ENCODE results near the gene SYNC.
"Not testable (repeated sequence)": the region's sequence is repeated elsewhere in the genome, so short reads cannot be mapped to it uniquely, and the experiment has no call there.

SYNC gene

GRCh38 chr1:32724678-32725614, 22.4 kb upstream of the SYNC start:
- peak in 1 of 3 experiments; percentile 21 for DNase-seq (ENCODE audit: low read depth in 3 of 3)

DNA sequence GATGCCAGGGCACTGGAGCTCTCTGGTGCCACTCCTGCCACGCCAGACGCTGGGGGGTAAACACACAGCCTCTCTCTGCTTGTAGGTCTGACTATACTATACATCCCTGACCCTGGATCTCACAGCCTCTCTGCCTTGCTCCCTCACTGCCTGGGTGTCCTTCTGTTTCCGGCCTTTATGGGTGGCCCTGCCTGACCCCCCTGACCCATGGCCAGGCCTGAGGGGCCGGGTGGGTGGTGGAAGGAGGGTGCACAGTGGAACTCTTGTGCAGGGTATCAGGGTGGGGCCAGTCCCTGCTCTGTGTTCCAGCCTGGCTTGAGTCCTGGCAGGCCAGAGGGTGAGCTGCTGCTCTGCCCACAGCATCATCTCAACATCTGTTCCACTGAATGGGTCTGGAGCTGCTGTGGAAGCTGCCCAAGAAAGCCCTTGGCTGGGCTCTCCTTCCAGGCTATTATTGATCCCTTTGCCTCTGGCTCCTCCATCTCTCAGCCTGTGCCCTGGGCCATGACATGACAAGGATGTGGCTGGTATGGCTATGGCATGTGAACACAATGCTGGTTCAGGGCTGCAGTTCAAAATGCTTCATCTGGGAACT, 17.2 kb upstream of the SYNC start:
- DNase-seq (ENCODE audit: low read depth in 3 of 3), result no peak

- DNase-seq (ENCODE audit: low read depth in 3 of 3), result no peak
Observed at GRCh38 chr1:32718527-32718926, 16.0 kb upstream of the SYNC start.

- no peak for DNase-seq (ENCODE audit: low read depth in 3 of 3)
Observed at GRCh38 chr1:32718036-32718435, 15.5 kb upstream of the SYNC start.

DNA sequence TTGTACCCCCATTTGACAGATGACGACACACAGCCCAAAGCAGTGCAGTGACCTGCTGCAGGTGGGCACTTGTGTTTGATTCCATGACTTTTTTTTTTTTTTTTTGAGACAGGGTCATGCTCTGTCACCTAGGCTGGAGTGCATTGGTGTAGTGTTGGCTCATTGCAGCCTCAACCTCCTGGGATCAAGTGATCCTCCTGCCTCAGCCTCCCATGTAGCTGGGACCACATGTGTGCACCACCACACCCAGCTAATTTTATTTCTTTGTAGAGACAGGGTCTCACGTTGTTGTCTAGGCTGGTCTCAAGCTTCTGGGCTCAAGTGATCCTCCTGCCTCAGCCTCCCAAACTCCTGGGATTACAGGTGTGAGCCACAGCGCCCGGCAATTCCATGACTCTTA, 14.9 kb upstream of the SYNC start:
- DNase-seq (ENCODE audit: low read depth in 3 of 3), result no peak

DNA sequence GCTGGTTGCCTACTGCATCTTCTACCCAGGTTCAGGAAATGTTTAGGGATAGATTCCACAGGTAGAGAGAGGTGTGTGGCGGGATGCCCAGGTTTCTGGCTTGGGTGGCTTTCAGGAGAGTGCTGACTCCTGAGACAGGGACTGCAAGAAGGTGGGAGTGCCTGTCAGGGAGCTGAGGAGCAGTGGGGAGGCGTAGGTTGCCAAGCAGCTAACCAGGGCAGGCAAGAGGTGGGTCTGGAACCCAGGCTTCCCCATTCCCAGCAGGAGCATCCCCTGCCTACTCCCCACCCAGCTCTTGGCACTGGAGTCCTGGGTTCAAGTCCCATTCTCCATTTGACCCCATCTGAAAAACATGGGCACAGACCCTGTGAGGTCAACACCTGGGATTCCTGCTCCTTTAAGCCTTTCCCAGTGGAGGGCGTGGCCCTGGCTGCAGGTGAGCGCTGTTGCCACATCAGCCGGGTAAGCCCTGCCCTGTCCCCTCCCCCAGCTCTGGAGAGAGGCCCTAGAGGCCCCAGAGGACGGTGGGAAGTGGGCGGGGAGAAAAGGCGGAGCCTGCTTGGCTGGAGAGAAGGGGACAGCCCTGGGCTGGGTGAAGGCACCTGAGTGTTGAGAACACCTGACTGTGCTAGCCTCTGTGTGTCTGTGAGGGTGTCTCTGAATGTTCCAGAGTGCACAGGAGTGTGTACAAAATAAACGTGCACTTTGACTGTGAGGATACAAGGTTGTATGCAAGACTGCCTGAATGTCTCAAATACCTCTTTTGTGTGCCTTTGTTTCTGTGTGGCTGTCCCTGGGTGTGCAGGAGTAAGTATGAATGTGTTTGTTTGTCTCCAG, 14.0 kb upstream of the SYNC start:
- peak in 2 of 3 experiments; percentile 21 to 71 for DNase-seq (ENCODE audit: low read depth in 3 of 3)

GRCh38 chr1:32715901-32716311, 13.3 kb upstream of the SYNC start:
- DNase-seq (ENCODE audit: low read depth in 3 of 3), result no peak

- no peak for DNase-seq (ENCODE audit: low read depth in 3 of 3)
Observed at GRCh38 chr1:32714277-32714676, 11.7 kb upstream of the SYNC start.

DNA sequence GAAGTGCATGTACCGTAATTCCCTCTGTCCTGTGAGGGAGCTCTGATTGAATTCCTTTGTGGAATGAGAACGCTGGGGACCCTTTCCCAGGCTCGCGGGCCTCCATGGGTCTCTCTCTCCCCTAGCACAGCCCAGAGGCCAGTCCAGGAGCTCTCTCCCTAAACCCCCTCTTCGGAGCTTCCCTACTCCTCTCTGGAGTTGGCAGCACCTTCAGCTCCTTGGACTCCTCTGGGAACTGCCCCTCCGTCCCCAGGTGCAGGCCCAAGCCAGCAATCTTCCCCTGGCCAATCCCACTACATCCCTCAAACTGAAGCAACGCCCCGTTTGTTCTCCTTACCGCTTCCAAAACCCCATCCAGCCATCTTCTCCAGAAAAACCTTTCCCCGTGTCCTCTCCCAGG, 10.5 kb upstream of the SYNC start:
- no peak for DNase-seq (ENCODE audit: low read depth in 3 of 3)

DNA sequence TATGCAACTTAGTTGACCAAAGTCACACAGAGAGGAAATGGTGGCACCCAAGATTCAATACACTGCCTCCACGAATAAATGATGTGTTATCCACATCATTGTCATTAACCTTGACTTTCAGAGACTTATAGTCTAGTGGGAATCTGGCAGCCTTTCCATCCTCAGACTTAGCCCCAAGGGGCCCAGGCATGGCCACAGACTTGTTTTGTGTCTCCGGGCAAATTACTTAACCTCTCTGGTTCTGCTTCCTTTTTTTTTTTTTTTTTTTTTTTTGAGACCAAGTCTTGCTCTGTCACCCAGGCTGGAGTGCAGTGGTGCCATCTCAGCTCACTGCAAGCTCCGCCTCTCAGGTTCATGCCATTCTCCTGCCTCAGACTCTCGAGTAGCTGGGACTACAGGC, 8.7 kb upstream of the SYNC start:
- DNase-seq (ENCODE audit: low read depth in 3 of 3), result not testable (repeated sequence)

- no peak for DNase-seq (ENCODE audit: low read depth in 3 of 3)
Observed at GRCh38 chr1:32709476-32709875, 6.9 kb upstream of the SYNC start.

GRCh38 chr1:32709075-32709474, 6.5 kb upstream of the SYNC start:
- DNase-seq (ENCODE audit: low read depth in 3 of 3), result no peak

- no peak for DNase-seq (ENCODE audit: low read depth in 3 of 3)
Observed at GRCh38 chr1:32706491-32706890, 3.9 kb upstream of the SYNC start.

- DNase-seq (ENCODE audit: low read depth in 3 of 3), result no peak
Observed at GRCh38 chr1:32705516-32705915, 2.9 kb upstream of the SYNC start.

DNA sequence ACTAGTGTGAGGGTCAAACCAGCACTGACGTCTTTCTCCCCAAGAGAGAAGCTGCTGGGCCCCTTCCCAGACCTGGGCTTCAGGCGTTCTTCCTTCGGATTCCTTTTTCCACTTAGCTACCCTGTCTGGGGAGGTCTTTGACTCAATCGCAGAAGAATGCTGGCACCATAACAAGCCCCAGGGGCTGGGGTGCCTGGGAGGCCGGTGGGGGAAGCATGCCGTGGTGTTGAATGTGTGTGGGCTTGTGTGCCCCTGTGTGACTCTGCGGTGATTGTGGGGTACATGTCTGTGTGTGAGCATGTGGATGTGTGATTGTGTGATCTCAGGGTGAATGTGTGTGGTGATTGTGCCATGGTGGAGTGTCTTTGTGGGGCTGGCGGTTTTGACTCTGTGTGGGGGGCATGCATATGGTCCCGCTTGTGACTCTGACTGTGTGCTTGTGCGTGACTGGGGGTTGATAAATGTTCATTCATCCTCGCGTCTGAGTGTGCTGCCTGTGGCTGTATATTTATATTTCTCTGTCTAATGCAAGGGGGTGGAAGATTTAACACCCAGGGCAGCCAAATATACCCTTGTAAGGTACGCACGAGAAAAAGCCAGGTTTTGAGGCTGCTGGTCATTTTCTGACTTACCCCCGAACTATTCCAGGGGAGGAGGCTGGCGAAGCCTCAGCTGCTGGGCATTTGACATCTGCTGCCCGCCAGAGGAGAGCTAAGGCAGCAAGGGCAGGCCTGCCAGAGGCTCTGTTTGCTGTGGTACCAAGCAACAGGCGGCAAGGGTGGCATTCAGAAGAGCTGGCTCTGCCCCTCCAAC, 1.1 kb upstream of the SYNC start:
- no peak for DNase-seq (ENCODE audit: low read depth in 3 of 3)

DNA sequence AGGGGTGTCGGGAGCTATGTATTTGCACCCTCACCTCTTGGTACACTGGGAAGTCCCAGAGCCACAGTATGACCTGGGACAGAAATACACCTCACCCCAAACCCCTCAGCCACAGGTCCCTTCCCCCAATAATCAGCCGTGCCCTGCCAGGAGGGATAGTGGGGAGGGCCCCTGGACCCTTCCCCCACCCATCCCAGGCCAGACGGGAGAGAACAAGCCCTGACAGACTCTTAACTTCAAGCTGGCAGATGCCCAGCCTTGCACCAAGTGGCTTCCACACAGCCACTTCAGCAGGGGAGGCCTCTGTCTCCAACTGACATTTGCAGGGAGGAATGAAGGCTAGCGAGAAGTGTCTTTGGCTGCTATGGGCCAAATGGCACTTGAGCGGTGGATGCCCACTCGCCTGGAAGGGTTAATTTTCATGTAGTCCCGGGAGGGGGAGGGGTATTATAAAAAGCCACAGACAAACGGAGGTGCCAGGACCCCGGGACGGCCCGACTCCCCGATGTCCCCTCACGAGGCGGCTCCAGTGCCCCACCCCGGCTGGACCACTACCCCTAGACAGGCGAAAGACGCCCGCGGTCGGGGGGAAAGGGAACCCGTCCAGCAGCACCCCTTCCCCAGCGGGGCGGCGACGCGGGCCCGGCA, 495 bp downstream of the SYNC start:
- no peak for DNase-seq (ENCODE audit: low read depth in 3 of 3)

DNA sequence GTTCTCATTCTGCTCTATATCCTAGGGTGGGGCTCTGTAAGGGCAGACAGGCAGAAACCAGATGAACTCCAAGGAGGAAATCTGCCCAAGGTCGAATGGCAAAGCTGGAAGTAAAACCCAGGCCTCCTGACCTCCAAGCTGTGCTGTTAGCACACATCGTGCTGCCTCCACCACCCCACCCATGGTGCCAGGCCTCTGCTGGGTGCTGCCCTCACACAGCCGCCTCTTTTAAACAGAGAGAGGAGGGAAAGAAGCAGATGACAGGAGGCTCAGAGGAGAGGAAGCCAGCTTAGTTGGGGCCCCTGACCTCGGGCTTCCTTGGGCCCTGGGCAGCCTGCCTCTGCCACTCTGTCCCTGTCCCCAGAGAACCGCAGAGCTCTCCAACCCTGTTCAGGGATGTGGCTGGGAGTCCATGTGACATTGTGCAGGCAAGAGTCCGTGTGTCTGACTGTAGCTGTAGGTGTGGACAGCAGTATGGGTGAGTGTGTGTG, 1.1 kb downstream of the SYNC start:
- DNase-seq (ENCODE audit: low read depth in 3 of 3), result no peak

GRCh38 chr1:32696996-32697395, 5.6 kb downstream of the SYNC start:
- not testable (repeated sequence) for DNase-seq (ENCODE audit: low read depth in 3 of 3)

GRCh38 chr1:32696041-32696440, 6.5 kb downstream of the SYNC start:
- DNase-seq (ENCODE audit: low read depth in 3 of 3), result no peak

GRCh38 chr1:32695098-32695904, 7.3 kb downstream of the SYNC start:
- no peak for DNase-seq (ENCODE audit: low read depth in 3 of 3)

Measured in stimulated activated CD4-positive, alpha-beta T cell treated with anti-CD3 and anti-CD28 coated beads, TNF-alpha, amount 100 ng/mL, for 24 hours (primary cell).